HG02884 (cell line): ENCODE measurements around the gene TMEFF2.

Source experiments
- ATAC-seq: cut with Tn5 transposase; IDR thresholded peaks from one replicate; pipeline ENCODE4 v1.9.1; 2021; ENCODE audit warnings: mild to moderate bottlenecking, moderate library complexity; ENCODE audit not compliant: unreplicated experiment

Gene TMEFF2

DNA sequence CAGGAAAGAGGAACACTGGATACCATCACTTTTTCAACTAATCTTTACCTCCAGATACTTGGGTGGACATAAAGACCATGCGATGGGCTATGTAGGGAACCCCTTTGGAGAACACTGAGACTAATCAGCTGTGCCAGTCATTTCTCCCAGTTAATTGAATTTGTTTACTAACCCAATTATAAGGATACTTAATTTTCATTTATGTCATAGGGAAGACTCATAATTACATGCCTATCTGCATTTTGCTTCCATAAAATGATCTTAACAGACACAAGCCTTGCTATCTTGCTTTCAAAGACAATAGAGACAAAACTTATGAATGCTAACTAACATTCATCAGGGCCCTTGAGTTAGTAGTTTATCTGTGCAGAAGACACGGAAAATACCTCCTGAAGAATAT, 279.0 kb downstream of the TMEFF2 start:
- no peak for ATAC-seq

DNA sequence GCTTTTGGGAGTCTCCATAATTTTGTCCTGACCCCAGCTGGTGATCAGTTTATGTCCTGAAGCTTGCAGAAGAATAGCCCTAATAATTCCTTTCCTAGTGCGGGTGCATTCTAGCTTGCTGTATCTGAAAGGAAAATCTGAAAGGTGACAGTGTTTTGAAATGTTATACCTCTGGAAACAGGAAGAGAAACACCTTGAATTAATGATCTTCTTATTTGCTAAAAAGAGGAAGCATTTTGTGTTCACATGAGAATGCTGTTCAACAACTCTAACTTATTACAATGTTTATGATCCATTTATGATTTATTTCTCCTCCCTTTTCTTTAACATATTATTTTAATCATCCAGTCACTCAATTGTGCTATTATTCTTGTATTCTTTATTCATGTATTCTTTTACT, 280.9 kb downstream of the TMEFF2 start:
- no peak for ATAC-seq

- no peak for ATAC-seq
These were observed 282.0 kb downstream of the TMEFF2 start for GRCh38 chr2:191912764-191913163.

DNA sequence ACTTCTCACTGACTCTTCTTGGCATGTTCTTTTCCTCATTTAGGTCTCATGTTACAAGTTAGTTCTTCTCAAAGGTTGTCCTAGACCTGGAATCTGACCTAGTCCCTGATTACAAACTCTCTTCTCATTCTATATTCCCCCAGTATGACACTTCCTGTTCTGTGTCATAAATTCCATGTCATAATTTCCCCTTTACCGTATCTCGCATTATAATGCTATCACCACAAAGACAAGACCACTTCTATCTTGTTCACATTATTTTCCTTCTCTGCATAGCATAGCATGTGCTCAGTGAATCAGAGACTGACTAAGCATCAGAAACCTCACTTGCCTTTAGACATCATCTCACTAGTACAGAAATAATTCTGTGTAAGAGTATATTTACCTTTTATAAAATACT, 284.2 kb downstream of the TMEFF2 start:
- no peak for ATAC-seq

DNA sequence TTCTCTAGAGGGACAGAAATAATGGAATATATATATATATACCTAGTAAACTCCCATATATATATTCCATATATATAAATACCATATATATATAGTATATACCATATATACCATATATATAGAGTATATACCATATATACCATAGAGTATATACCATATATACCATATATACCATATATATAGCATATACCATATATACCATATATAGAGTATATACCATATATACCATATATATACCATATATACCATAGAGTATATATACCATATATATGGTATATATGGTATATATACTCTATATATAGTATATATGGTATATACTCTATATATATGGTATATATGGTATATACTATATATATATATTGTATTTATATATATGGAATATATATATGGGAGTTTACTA, 285.9 kb downstream of the TMEFF2 start:
- ATAC-seq: no peak

DNA sequence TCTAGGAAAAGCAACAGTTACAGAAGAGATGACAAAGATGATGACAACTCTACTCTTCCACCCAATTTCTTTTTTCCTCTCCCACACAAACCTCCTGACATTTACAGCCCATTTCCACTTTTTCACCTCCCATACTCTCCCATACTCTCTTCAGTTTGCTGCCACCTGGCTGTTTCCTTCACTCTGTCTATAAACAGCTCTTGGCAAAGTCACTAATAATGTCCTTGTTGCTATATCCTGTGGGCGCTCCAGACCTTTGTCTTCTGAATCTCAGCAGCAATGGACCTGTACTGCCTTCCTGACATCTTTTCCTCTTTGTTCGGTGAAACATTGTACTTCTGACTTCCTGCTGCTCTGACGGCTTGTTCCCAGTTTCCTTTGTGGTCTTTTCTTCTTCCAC, 287.2 kb downstream of the TMEFF2 start:
- ATAC-seq: no peak

- no peak for ATAC-seq
These were observed 287.6 kb downstream of the TMEFF2 start for GRCh38 chr2:191907091-191907490.

DNA sequence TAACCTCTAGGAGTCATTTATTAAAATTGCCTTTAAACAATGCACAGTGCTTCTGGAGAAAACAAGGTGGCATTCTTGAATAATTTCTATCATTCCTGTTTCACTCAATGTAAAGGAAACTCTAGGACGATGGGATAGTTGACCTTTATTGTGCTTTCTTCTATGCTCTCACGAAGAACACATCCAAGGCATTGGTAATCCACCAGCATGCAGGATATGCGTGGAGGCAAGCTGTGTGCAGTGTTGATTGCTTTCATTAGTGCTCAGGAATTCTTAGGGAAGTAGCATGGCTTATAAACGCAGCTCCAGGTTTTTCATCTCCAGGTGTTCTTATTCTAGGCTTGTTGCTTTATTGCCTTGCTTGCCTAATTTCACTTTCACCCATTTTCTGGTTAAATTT, 289.4 kb downstream of the TMEFF2 start:
- ATAC-seq: no peak

- ATAC-seq: no peak
These were observed 293.7 kb downstream of the TMEFF2 start for GRCh38 chr2:191901031-191901430.

DNA sequence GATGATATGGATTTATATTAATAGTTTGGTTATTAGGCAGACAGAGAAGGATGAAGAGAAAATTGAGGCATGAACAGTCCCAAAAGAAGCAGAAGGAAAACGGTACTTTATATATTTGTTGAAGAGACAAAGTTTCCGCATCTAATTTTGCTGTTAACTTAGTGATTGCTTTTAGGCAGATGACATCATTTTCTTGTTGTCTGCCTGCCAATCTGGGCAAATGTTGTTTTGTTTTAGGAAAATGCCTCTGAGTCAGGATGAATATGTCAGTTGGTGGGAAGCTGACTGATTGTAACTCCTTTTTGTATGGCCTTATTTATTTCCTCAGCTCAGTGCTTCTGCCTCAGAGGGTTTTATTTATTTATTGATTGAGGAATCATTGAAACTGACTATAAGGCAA, 295.3 kb downstream of the TMEFF2 start:
- no peak for ATAC-seq
